SKM-1 treated with dmso at 0.1 percent for 144 hours (cell line): ENCODE measurements around the gene GULP1.

ENCODE experiments used
- DNase-seq: peaks from one replicate; lab custom pipeline; 2025; ENCODE audit not compliant: unreplicated experiment; lab: John Stamatoyannopoulos, UW

GULP1 gene

GRCh38 chr2:188629753-188630527 lies 338.3 kb downstream of the GULP1 start:
- DNase-seq = no peak

GRCh38 chr2:188631037-188631809 lies 339.5 kb downstream of the GULP1 start:
- no peak for DNase-seq

- no peak for DNase-seq
Observed at GRCh38 chr2:188634656-188635055, 343.0 kb downstream of the GULP1 start.
